Keratinocyte (primary cell): Measurements from ENCODE around the gene ZNF423. TPM values are rescaled to one million over a fixed set of nuclear protein-coding genes. Genes with fewer than 3 reads are reported as not detected.
"Not testable (repeated sequence)": the region's sequence is repeated elsewhere in the genome, so short reads cannot be mapped to it uniquely, and the experiment has no call there.

Source experiments
- DNase-seq: peaks from one replicate; pipeline ENCODE4 v3.0.0-alpha.2; 2011; ENCODE audit warnings: low read depth, missing footprints, low spot score
- FAIRE-seq: peaks from 2 replicates; lab custom pipeline; 2011; peaks lifted over from hg19 to GRCh38; lab: Jason Lieb, UNC
- H2AFZ ChIP-seq: 2 replicates; pipeline ENCODE4 v1.6.0; 2012; ENCODE audit warnings: low read length, control low read depth, inconsistent platforms; ENCODE audit not compliant: control insufficient read depth
- H3K27ac ChIP-seq: 2 replicates; pipeline ENCODE4 v1.5.1; 2011; ENCODE audit warnings: low read length; ENCODE audit not compliant: control insufficient read depth, insufficient read depth
- H3K27me3 ChIP-seq: 3 replicates; pipeline ENCODE4 v1.6.0; 2011; ENCODE audit warnings: low read length; ENCODE audit not compliant: control insufficient read depth, insufficient read depth; ENCODE audit errors: extremely low read depth
- H3K36me3 ChIP-seq, 2 experiments: 2 replicates in 1 of 2; 3 replicates in 1 of 2; pipeline ENCODE4 v1.5.1; 2011; ENCODE audit warnings: low read length in 2 of 2, mild to moderate bottlenecking in 1 of 2; ENCODE audit not compliant: control insufficient read depth in 2 of 2, insufficient read depth in 2 of 2; ENCODE audit errors: extremely low read depth in 1 of 2
- H3K4me1 ChIP-seq: 3 replicates; pipeline ENCODE4 v1.5.1; 2011; ENCODE audit warnings: low read length; ENCODE audit not compliant: control insufficient read depth, insufficient read depth; ENCODE audit errors: extremely low read depth
- H3K4me2 ChIP-seq: 3 replicates; pipeline ENCODE4 v1.6.0; 2011; ENCODE audit warnings: low read depth, low read length; ENCODE audit not compliant: control insufficient read depth, insufficient read depth; ENCODE audit errors: extremely low read depth
- H3K4me3 ChIP-seq, 3 experiments: fragments of 200-600 bp in 1 of 3; sonication (generic) in 1 of 3; 2 replicates in 2 of 3; 3 replicates in 1 of 3; pipeline ENCODE4 v1.5.1; 2011 to 2016; ENCODE audit warnings: low read length in 3 of 3, mild to moderate bottlenecking in 3 of 3, control low read depth in 2 of 3, inconsistent platforms in 1 of 3, low read depth in 1 of 3, mixed read lengths in 1 of 3, mixed run types in 1 of 3, moderate library complexity in 1 of 3; ENCODE audit not compliant: control insufficient read depth in 2 of 3, insufficient read depth in 2 of 3; ENCODE audit errors: extremely low read depth in 1 of 3
- H3K79me2 ChIP-seq: 2 replicates; pipeline ENCODE4 v1.6.0; 2012; ENCODE audit warnings: low read length; ENCODE audit not compliant: control insufficient read depth, insufficient read depth
- H3K9ac ChIP-seq: 3 replicates; pipeline ENCODE4 v1.6.0; 2011; ENCODE audit warnings: low read length; ENCODE audit not compliant: control insufficient read depth, insufficient read depth; ENCODE audit errors: extremely low read depth
- H3K9me1 ChIP-seq: 3 replicates; pipeline ENCODE4 v1.6.0; 2011; ENCODE audit warnings: low read length; ENCODE audit not compliant: control insufficient read depth, insufficient read depth; ENCODE audit errors: extremely low read depth
- H3K9me3 ChIP-seq: 2 replicates; pipeline ENCODE4 v1.5.1; 2012; ENCODE audit warnings: low read depth, low read length; ENCODE audit not compliant: control insufficient read depth
- H4K20me1 ChIP-seq: 3 replicates; pipeline ENCODE4 v1.6.0; 2011; ENCODE audit warnings: low read length; ENCODE audit not compliant: control insufficient read depth, insufficient read depth; ENCODE audit errors: extremely low read depth
- CTCF ChIP-seq, 3 experiments: IDR thresholded peaks in 1 of 3; conservative IDR thresholded peaks in 1 of 3; optimal IDR thresholded peaks in 1 of 3; 2 replicates in 2 of 3; 3 replicates in 1 of 3; pipeline versions ENCODE3 to v1.5.1; 2011; ENCODE audit warnings: low read length in 3 of 3, mild to moderate bottlenecking in 3 of 3, moderate library complexity in 2 of 3, control low read depth in 1 of 3, inconsistent platforms in 1 of 3; ENCODE audit not compliant: insufficient read depth in 2 of 3; ENCODE audit errors: extremely low read depth in 1 of 3
- EZH2 ChIP-seq: IDR thresholded peaks from one replicate; pipeline ENCODE4 v1.6.1; 2012; ENCODE audit warnings: inconsistent platforms, mild to moderate bottlenecking, low read length, moderate library complexity
- dilution Hi-C: fragments of 300-500 bp; cut with MboI; formaldehyde crosslinking; loops from one replicate; pipeline ENCODE4 v1.7.0; 2020; ENCODE audit warnings: low sequenced_read_pairs; ENCODE audit not compliant: extremely low pct_ligation_motif_present
- polyA plus RNA-seq, 5 experiments: library from polyadenylated mRNA; depleted of rRNA in 3 of 5; stranded (reverse) in 3 of 5; stranded (forward) in 1 of 5; unstranded in 1 of 5; fragments of >200 nt; gene quantifications; 1 replicate in 1 of 5; 2 replicates in 3 of 5; 3 replicates in 1 of 5; pipeline versions ENCODE4 v1.2.1 to v1.2.3, GENCODE V29; 2011 to 2012; ENCODE audit warnings: missing spikeins in 2 of 5, low read depth in 1 of 5, low replicate concordance in 1 of 5

The ZNF423 gene
- polyA plus RNA-seq, 1 donor (not counting 4 experiments of a cell fraction or from before 2014, with no cell fraction given) = 0.05 TPM

DNA sequence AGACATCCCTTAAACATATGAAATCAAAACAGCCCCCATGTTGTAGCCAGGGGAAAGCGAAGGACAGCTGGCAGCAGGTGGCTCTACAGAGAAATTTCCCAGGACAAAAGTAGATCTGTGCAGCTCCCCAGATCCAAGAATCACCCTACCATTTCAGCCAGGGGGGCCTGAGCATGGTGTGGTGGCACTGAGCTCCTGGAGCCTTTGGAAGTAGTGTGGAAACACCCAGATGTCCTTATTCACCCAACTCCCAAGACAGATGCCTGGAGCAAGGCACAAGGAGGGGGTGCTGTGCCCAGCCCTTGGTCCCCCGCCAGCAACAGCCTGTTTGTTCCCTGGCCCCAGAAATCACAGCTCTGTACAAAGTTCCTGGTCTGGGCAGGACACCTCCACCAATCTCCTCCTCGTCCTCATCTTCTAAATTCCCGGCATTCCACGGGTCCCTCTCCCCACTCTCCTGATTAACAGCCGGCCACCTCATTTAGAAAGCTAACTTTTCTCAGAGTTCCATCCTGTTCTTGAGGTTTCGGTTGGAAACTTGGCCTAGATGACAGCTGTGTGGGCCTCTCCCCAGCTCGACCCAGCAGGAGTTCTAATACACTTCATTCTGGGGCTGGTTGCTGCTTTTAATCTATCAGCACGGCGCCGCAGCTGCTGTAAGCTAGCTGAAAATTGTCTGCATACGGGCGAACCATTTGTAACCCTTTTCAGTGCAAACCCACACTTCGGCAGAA, 291.2 kb downstream of the ZNF423 start:
- no peak for TF ChIP-seq CTCF (optimal IDR thresholded peaks at IDR 0.05 in 1 of 3, IDR thresholded peaks at IDR 0.05 in 1 of 3, conservative IDR thresholded peaks at IDR 0.05 in 1 of 3; ENCODE audit: extremely low read depth in 1 of 3, insufficient read depth in 2 of 3, low read length in 3 of 3)
- no peak for TF ChIP-seq EZH2
- H3K9me3 ChIP-seq = no peaks in the 10 kb centered on the region
- no peaks in the 10 kb centered on the region for H3K27me3 ChIP-seq
- H3K27ac ChIP-seq = no peak overlapping the region
- H2AFZ ChIP-seq = no peak overlapping the region
- no peaks in the 10 kb centered on the region for H3K79me2 ChIP-seq
- no peaks in the 10 kb centered on the region for H3K36me3 ChIP-seq
- FAIRE-seq (no peak), DNase-seq (no peak)
- H4K20me1 ChIP-seq = no peaks in the 10 kb centered on the region
- dilution Hi-C loops = no loop called here
- H3K9me1 ChIP-seq = no peaks in the 10 kb centered on the region
- no peak overlapping the region for H3K4me2 ChIP-seq
- H3K4me3 ChIP-seq = no peak overlapping the region
- H3K9ac ChIP-seq = no peak overlapping the region
- H3K4me1 ChIP-seq = no peaks in the 10 kb centered on the region

- H4K20me1 ChIP-seq = no peaks in the 10 kb centered on the region
- no peak overlapping the region for H3K4me2 ChIP-seq
- no peaks in the 10 kb centered on the region for H3K9me1 ChIP-seq
- H3K36me3 ChIP-seq = no peaks in the 10 kb centered on the region
- FAIRE-seq (no peak), DNase-seq (no peak)
- TF ChIP-seq EZH2 (no peak), CTCF (optimal IDR thresholded peaks at IDR 0.05 in 1 of 3, IDR thresholded peaks at IDR 0.05 in 1 of 3, conservative IDR thresholded peaks at IDR 0.05 in 1 of 3; ENCODE audit: extremely low read depth in 1 of 3, insufficient read depth in 2 of 3, low read length in 3 of 3) (no peak)
- no peaks in the 10 kb centered on the region for H3K4me1 ChIP-seq
- H3K27me3 ChIP-seq = no peaks in the 10 kb centered on the region
- H3K4me3 ChIP-seq = no peak overlapping the region
- no peak overlapping the region for H3K9ac ChIP-seq
- no peaks in the 10 kb centered on the region for H3K79me2 ChIP-seq
- H2AFZ ChIP-seq = no peak overlapping the region
- dilution Hi-C loops = no loop called here
- no peak overlapping the region for H3K27ac ChIP-seq
- no peaks in the 10 kb centered on the region for H3K9me3 ChIP-seq
Measured at GRCh38 chr16:49563666-49564065, 292.2 kb downstream of the ZNF423 start.

DNA sequence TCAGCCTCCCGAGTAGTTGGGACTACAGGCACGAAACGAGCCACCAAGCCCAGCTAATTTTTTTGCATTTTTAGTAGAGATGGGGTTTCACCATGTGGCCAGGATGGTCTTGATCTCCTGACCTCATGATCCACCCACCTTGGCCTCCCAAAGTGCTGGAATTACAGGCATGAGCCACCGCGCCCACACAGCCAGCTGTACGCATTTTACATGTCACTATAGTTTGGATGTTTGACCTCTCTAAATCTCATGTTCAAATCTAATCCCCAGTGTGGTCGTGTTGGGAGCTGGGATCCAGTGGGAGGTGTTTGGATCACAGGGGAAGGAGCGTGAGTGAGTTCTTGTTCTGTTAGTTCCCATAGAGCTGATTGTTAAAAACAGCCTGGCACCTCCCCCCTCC, 293.0 kb downstream of the ZNF423 start:
- H3K27me3 ChIP-seq, H3K36me3 ChIP-seq, H3K9me3 ChIP-seq, H3K4me1 ChIP-seq, dilution Hi-C loops, H2AFZ ChIP-seq, H3K9me1 ChIP-seq, H3K4me2 ChIP-seq, DNase-seq, H4K20me1 ChIP-seq, H3K79me2 ChIP-seq, H3K9ac ChIP-seq, H3K4me3 ChIP-seq, FAIRE-seq, H3K27ac ChIP-seq: not testable (repeated sequence)
